ENCODE data around the gene SERINC3.

Gene SERINC3

DNA sequence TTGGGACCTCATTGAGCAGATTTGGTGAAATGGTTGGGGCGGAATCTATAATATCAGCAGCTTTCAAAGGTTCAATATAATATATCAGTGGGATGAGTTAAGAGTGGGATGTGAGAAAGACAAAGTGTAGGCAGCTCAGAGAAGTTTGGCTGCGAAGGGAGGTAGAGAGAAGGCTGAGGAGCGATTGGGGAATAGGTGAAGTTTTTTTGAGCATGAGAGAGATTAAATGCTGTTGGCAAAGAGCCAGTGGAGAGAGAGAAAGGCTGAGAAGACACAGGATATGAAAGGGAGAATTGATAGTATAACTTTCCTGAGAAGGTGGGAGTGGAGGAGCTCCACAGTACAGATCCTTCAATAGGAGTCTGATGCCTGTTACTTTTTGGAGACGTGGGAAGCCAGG is 12.1 kb upstream of the SERINC3 start:
- no peak for DNase-seq (ENCODE audit: extremely low read depth in 1 of 2, low read depth in 1 of 2)

DNA sequence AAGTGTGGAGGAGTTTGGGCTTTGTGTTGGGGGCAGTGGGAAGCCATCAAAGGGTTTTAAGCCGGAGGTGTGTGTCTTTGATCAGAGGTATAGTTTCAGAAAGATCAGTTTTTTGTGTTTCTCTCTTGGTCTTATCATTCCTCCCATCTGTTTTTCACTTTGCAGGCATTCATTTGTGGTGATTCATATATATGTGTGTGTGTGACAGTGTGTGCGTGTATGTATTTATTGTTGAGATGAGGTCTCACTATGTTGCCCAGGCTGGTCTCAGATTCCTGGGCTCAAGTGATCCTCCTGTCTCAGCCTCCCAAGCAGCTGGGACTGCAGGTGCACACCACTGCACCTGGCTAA is 11.1 kb upstream of the SERINC3 start:
- DNase-seq (ENCODE audit: extremely low read depth in 1 of 2, low read depth in 1 of 2), result no peak

DNA sequence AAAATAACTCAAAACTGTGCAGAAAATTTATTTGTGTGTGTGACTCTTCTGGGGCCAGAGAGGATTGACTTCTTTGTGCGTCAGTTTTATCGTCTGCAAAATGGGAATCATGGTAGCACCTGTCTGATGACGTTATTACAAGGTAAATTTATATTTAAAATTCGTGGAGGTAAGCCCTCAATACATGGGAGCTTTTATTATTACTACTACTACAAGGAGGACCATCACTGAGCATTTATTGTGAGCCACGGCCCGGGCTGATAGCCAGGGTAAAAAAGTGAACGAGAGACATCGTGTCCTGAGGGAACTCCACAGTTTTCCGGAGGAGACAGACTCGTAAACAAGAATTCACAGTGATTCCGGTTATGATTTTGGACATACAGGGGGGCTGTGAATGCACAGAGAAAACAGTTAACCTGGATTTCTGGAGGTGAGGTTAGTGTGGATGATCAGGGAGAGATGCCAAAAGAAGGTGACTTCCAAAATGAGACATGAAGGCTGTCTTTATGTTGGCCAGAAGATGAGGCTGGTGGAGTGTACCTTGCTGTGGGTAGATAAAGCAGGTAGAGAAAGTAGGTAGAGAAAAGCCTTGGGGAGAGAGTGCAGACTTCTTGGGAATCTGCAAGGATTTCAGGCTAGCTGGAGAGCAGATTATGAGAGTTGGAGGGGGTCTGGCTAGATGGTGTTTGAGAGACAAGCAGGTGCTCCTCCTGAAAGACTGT is 10.6 kb upstream of the SERINC3 start:
- no peak for DNase-seq (ENCODE audit: extremely low read depth in 1 of 2, low read depth in 1 of 2)

DNA sequence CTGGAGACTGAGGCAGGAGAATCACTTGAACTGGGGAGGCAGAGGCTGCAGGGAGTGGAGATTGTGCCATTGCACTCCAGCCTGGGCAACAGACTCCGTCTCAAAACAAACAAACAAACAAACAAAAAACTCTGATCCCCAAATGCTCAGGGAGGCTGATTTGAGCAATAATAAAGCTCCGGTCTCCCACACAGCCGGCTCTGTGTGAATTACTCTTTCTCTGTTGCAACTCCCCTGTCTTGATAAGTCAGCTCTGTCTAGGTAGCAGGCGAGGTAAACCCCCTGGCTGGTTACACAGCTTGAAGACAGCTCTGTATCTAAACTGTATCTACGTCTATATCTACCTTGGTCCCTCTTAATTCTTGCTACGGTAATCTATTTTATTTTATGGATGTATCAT is 6.4 kb upstream of the SERINC3 start:
- DNase-seq (ENCODE audit: extremely low read depth in 1 of 2, low read depth in 1 of 2), result no peak

DNA sequence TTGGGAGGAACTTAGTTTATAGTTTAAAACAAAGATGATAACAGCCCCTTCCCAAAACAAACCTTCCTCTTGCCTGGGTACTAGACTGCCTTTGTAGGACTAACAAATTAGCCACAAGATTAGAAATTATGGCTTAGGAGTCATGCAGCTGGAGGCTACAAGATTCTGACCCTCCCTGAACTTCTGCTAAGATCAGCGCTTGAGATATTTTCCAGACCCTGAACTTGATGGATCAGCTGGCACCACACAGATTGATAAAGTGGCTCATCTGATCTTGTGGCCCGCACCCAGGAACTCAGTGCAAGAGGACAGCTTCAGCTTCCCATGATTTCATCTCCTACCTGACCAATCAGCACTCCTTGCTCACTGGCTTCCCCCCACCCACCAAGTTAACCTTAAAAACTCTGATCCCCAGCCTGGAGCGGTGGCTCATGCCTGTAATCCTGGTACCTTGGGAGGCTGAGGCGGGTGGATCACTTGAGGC is 5.9 kb upstream of the SERINC3 start:
- no peak for DNase-seq (ENCODE audit: extremely low read depth in 1 of 2, low read depth in 1 of 2)

DNA sequence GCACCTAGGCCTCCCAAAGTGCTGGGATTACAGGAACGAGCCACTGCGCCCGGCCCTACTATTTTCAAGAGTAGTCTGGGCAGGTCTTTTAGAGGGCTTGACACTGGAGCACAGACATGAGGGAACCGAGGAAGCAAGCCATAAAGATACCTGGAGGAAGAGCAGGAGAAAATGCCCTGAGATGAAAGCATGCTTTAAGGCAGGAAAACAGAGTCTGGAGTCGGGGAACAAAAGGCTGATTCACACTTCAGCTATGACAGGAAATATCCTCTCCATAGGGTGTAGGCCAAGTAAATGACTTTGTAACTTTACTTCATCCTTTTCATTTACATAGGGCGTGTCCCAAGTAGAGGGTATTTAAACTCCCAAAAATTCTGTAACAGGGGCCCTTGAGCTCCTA is 4.3 kb upstream of the SERINC3 start:
- no peak for DNase-seq (ENCODE audit: extremely low read depth in 1 of 2, low read depth in 1 of 2)

DNA sequence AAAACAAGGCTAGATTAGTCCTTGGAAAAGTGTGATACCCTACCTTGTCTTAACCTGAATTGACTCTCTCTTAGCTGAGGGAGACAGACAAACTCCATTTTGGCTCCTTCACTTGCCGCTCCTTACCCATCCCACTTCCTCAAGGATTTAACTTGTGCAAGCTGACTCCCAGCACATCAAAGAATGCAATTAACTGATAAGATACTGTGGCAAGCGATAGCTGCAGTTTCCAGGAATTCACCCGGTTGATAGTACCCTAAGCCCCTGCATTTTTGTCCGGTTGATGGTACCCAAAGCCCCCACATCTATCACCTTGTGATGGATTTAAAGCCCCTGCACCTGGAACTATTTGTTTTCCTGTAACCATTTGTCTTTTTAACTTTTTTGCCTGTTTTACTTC is 1.9 kb upstream of the SERINC3 start:
- no peak for DNase-seq (ENCODE audit: extremely low read depth in 1 of 2, low read depth in 1 of 2)

DNA sequence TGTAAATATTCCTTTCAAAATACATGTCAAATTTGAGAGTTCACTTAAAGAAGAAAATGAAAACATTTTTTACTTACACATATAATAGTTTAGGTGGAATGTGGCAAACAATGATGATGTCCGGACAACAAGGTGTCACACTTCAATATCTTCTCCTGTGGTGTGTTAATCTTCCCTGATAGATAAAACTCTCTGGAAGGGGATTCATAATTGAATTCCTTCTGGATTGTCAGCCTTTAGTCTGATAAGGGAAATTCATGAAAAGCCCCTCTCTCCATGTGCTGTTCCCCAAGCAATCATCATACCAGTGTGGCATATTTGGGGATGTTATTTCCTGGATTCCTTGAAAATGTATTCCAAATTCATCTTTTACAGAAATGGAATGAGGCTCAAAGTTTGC is 971 bp upstream of the SERINC3 start:
- DNase-seq (ENCODE audit: extremely low read depth in 1 of 2, low read depth in 1 of 2), result no peak

DNA sequence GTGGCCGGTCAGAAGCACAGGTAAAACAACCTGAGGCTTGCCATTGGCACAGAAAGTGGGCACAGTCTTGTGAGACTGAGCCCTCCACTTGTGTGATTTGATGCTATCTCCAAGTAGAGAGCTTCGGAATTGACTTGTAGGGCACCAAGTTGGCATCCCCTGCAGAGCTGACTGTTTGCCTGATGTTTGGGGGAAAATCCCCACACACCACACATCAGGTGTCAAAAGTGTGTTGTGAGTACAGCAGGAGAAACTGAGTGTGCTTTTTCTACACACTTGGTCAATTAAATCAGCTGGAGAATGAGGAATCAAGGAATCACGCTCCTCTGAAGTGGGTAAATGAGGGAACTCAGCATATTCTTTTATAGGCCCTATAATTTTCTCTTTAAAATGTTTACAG is 989 bp downstream of the SERINC3 start:
- no peak for DNase-seq (ENCODE audit: extremely low read depth in 1 of 2, low read depth in 1 of 2)

DNA sequence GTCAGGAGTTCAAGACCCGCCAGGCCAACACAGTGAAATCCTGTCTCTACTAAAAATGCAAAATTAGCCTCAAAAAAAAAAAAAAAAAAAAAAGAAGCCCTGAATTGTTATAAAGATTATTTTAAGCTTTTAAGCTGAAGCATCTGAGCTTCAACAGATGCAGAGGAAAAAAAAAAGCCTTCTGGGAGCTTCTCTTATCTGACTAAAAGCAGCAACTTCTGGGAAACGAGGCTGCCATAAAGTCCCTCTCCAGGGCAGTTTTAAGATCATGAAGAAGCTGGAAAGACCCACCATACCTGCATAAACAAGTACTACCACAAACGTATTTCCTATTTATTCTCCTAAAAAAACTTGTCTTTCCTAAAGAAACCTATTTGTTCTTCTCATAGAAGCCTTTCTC is 3.6 kb downstream of the SERINC3 start:
- no peak for DNase-seq (ENCODE audit: extremely low read depth in 1 of 2, low read depth in 1 of 2)

DNA sequence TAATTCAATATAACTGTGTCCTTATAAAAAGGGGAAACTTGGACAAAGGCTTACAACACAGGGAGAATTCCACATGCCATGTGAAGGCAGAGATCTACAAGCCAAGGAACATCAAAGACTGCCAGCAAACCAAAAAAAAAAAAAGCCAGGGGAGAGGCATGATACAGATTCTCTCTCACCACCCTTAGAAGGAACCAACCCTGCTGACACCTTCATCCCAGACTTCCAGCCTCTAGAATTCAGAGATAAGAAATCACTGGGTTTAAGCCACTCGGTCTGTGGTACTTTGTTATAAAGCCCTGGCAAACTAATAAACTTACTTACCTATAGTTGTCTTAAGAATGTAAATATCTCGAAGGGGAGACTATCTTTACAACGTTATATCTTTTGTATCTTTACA is 4.4 kb downstream of the SERINC3 start:
- no peak for DNase-seq (ENCODE audit: extremely low read depth in 1 of 2, low read depth in 1 of 2)

DNA sequence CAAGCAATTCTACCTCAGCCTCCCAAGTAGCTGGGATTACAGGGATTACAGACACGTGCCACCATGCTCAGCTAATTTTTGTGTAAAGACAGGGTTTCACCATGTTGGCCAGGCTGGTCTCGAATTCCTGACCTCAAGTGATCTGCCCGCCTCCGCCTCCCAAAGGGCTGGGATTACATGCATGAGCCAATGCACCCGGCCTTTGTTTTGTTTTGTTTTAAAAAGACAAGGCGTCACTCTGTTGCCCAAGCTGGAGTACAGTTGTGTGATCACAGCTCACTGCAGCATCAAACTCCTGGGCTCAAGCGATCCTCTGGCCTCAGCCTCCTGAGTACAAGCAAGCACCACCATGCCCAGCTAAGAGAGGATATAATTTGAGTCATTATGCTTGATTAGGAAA is 5.4 kb downstream of the SERINC3 start:
- no peak for DNase-seq (ENCODE audit: extremely low read depth in 1 of 2, low read depth in 1 of 2)

DNA sequence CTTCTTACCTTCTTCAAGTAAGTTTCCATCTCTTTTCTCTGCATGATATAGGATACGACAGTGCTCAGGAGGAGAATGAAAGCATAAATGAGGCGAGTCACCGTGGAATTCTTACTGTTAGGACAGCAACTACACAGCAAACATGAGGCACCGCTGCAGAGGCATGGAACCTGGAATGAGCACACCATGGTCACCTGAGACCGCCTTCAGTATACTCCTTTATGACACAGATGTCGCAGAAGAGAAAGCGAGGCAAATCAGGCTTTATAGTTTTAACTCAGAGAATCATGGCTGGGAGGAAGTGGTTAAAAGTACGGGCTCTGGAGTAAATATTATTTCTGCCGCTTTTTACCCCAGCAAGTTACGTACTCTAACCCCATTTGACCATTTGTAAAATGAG is 8.0 kb downstream of the SERINC3 start:
- no peak for DNase-seq (ENCODE audit: extremely low read depth in 1 of 2, low read depth in 1 of 2)

DNA sequence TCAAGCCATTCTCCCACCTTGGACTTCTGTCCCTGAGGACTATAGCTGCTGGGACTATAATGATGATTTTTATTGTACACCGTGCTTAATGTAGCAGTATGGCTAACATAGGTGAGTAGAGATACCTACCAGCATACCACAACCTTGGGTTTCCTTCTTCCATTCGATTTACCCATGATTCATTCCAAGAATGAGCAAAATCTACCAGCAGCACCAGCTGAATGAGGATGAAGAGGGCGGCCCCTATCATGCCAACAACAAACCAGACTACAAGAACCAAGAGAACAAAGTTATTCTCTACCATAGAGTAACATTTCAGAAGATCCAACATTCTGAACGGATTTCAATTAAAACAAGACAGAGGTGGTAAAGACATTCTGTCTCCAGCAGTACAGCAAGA is 12.1 kb downstream of the SERINC3 start:
- DNase-seq (ENCODE audit: extremely low read depth in 1 of 2, low read depth in 1 of 2), result no peak

DNA sequence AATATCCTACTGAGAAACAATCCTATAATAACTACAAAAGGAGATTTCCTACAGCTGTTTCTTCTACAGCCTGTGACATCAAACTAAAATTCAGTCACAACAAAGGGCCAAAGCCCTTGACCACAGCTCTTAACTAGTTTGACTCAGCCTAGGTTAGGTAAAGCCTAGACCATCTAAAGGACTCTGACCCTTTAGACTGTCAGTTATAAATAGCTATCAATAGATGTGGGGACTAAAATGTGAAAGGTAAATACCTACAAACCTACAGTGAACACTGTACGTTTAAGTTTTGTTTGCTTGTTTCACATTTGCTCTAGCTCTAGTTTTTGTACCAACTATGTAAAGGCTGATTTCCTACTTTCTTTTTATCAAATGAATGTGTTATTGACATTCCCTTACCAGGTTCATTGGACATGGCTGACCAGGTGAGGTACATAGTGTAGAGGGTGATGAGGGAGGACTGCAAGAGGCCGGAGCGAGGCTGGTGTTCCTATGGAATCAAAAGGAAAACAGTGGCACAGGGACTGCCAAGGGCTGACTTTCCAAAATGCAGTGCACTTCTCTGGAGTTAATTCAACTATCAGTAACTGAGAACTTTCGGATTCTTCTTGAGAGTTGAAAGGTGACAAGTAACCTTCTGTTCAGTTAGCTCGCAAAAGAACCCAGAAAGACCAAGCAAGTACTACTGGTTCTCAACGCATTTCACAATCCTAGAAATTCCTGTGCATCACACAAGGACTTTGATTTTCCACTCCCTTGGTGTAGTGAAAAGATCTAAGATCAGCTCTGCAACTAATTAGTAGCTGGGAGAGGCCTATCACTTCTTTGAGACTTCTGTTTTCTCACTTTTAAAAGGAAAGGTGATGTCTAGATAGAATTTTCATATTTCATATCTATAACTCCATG is 17.2 kb downstream of the SERINC3 start:
- no peak for DNase-seq (ENCODE audit: extremely low read depth in 1 of 2, low read depth in 1 of 2)

DNA sequence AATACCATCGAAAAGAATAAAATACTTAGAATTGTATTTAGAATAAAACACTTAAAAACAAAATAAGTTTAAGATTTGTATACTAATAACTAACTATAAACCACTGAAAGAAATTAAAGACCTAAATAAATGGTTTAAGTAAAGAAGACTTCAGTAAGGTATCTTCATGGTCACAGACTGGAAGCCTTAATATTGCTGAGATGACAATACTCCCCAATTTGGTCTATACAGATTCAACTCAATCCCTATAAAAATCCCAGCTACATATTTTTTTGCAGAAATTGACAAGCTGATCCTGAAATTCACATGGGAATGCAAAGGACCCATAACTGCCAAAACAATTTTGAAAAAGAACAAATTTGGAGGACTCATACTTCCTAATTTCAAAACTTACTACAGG is 18.9 kb downstream of the SERINC3 start:
- DNase-seq (ENCODE audit: extremely low read depth in 1 of 2, low read depth in 1 of 2), result no peak

DNA sequence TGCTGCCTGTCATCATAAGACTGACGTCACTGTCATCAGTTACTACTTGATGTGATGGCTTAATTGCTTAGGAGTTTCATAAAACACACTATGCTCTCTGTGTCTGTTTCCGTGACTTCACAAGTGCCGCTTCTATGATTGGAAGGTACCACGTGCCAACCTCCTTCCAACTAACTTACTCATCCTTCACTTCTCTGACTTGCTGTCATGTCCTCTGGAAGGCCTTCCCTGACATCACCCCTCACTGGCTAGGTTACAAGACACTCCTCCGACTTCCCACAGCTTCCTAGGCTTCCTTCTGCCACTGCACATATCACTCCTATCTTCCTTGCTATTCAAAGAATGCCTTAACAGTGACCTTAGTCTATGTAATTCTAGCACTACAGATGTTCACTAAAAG is 20.4 kb downstream of the SERINC3 start:
- DNase-seq (ENCODE audit: extremely low read depth in 1 of 2, low read depth in 1 of 2), result no peak

DNA sequence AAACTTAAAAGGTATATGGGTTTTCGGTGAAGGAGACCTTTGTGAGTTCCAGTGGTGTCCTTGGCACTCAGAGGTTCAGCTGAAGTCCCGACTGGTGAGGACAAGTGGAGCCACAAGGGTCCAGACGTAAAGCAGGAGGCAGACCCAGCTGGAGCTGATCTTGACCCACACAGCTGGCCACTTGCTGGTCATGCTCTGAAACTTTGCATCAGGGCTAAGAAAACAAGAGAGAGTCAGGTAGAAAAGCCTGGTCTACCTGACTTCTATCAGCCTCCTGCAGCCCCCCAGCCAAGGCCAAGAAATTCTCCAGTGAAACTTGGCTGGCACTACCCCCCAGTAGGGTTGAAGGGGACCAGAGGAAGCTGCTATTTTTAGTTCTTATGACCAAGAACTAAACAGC is 21.6 kb downstream of the SERINC3 start:
- DNase-seq (ENCODE audit: extremely low read depth in 1 of 2, low read depth in 1 of 2), result no peak

DNA sequence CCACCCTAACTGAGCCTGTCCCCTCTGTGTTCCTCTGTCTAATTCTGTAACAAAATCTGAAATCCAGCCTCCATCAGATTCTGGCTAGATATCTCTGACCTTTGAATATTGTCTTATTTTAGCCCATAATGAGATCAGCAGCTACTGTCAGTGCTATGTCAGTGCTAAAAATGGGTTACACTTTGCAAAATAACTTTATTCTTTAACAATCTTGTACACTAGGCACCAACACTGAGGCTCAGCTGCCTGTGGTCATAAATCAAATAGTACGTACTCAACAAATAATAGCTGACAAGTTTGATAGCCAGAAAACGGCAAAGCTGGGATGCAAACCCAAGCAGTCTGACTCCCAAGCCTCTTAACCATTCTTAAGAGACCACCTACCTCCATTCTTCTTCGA is 24.1 kb downstream of the SERINC3 start:
- no peak for DNase-seq (ENCODE audit: extremely low read depth in 1 of 2, low read depth in 1 of 2)

DNA sequence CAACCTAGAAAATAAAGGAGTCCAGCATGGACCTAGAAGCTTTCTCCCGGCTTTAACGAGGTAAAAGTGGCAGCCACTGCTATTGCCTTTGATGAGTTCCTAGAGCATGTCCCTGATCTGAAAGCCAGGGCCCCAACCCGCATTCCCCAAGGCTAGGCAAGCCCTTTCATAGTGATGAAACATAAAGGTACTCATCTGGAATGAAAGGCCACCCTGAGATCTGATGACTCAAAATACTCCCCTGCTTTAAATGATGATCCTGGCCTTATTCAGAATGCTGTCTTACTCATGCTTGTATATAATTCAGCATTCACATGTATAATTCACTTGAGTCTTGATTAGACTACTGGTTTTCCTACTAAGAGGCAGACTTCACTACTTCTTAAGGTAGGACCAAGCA is 24.9 kb downstream of the SERINC3 start:
- no peak for DNase-seq (ENCODE audit: extremely low read depth in 1 of 2, low read depth in 1 of 2)

DNA sequence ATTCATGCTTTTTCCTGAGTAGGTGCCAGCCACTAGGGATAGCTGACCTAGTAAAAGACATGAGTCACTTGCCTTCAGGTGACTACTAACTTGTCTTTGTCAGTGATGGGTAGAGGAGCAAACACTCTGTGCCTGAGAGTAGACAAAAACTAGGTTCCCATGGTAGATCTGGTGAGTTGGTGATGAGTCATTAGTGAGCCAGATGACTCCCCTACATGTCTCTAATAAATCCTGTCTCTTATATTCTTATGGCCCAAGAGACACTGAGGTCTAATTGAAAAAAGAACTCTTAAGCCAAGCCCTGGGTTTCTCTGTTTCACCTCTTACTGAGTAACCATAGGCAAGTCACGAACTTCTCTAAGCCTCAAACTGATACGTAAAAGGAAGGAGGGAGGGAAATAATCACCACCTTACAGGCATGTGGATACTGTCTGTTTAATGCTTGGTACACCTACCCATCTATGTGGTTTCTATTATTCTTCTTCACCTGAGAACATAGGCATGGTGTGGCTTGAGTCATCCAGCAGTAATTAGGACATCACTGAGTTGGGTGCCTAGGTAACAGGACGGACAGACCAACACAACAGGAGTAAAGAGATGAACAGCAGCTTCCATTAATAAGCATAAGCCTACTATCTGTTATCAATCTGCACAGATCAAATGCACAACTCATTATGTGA is 25.9 kb downstream of the SERINC3 start:
- DNase-seq (ENCODE audit: extremely low read depth in 1 of 2, low read depth in 1 of 2), result no peak

DNA sequence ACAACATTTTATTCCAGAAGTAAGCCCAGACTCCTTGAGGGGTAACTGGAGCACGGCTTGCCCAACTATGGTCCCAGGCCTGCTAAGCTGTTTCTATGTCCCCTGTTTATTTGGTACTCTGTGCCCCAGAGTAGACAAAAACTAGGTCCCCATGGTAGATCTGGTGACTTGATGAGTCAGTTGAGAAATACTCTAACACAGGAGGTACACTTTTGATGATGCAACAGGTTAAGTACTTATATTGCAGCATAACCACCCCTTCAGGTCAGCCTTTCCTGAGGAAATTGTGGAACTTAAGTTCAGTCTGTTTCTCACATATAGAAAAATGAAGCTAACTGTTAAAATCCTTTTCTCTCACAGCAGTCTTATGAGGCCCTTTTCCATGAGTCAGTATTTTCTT is 26.6 kb downstream of the SERINC3 start:
- DNase-seq (ENCODE audit: extremely low read depth in 1 of 2, low read depth in 1 of 2), result no peak
